ENCODE measurements around the gene MAP4K2. TPM values are rescaled to one million over a fixed set of nuclear protein-coding genes. Genes with fewer than 3 reads are reported as not detected.
A peak's percentile ranks its signal among the peaks of the same experiment; 100 is the strongest.

Gene MAP4K2
- total and polyA plus RNA-seq, 2 of the 8 experiments (the other 6 are each of a cell fraction or from before 2014, with no cell fraction given), result 20.1 to 20.7 TPM

DNA sequence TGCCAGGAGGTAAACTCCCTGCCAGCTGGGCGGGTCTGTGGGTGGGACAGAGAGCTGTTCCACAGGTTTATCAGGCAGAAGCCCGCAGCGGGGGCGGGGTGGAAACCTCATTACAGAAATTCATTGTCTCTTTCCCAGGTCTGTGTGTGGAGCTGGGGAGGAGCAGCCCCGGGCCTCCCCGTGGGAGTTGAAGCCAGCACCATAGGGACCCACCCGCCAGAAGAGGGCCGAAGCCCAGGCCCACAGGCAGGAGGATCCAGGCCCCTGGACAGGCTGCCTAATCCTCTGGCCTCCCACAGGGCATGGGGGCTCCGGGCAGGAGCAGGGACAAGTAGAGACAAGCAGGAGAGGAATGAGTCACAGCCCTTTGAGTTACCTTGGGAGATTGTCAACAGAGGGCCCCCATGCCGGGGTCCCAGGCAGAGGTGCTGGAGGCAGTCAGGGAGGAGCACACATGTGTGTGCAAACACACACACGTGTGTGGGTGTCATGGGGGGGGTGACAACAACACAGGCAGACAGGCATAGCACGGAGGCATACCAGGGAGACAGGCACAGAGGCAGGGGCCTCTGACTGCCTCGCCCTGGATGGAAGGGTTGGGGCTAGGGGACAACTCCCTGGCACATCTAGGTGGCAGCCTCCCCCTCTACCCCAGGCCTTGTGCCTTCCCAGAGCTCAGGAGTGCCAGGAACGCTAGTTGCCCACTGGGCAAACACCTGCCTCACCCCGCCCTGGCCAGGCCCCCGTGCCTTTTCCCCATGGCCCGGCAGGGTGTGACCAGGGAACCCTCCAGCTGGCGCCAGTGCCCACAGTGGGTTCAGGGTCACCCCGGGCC lies 40.1 kb upstream of the MAP4K2 start:
- Histone ChIP-seq H3K56ac (replicated peaks; ENCODE audit: insufficient read length, low read depth, low read length) (no peak overlapping the region), H4K91ac (replicated peaks; ENCODE audit: insufficient read length, low read length) (no peak overlapping the region), H3K9ac (replicated peaks in 1 of 4; ENCODE audit: extremely low read depth in 1 of 4, low read depth in 3 of 4, low read length in 3 of 4) (peak overlapping the region in 2 of 4 experiments; percentile 49 to 54; a peak in 4 of 7 replicates), H2BK5ac (ENCODE audit: low read depth, low read length) (peak overlapping the region; percentile 82; the same call in 1 of the 2 replicates), H3K36me3 (ENCODE audit: control insufficient read depth in 2 of 4, insufficient read depth in 4 of 4, low read length in 3 of 4) (peaks cover 3 to 10% (median 6%) of the 10 kb centered on the region in 4 experiments; a peak in 4 of 8 replicates), H4K8ac (ENCODE audit: extremely low read depth, insufficient read depth, low read length) (no peak overlapping the region; the same call in 1 of the 2 replicates), H3K23ac (ENCODE audit: insufficient read length) (no peak overlapping the region), H2AFZ (ENCODE audit: low read length) (no peak overlapping the region), H3K4me2 (ENCODE audit: insufficient read depth in 1 of 2, low read depth in 2 of 2, low read length in 2 of 2) (peak overlapping the region; percentile 84 to 91), H3K27me3 (replicated peaks in 1 of 4; ENCODE audit: control insufficient read depth in 3 of 4, extremely low read depth in 1 of 4, insufficient read depth in 3 of 4, low read length in 3 of 4) (no peaks in the 10 kb centered on the region), H3K79me2 (ENCODE audit: control insufficient read depth in 1 of 2, insufficient read depth in 2 of 2, low read length in 2 of 2) (peaks cover 0 to 3% of the 10 kb centered on the region in 2 experiments; a peak in 1 of 4 replicates), H3K4me3 (ENCODE audit: extremely low read depth in 1 of 4, insufficient read depth in 2 of 4, low read depth in 3 of 4, low read length in 4 of 4) (peak overlapping the region in 2 of 4 experiments; percentile 19 to 94; a peak in 4 of 8 replicates), H3K27ac (ENCODE audit: low read depth, low read length) (peak overlapping the region; percentile 78), H2BK15ac (ENCODE audit: low read length) (no peak overlapping the region; the same call in 1 of the 2 replicates), H3K18ac (ENCODE audit: extremely low read depth, low read length) (peak overlapping the region; percentile 93), H3K14ac (ENCODE audit: insufficient read length) (no peak overlapping the region), H3K4me1 (replicated peaks in 1 of 4; ENCODE audit: control insufficient read depth in 3 of 4, insufficient read depth in 4 of 4, low read length in 3 of 4) (peaks cover 0 to 30% (median 21%) of the 10 kb centered on the region in 4 experiments; a peak in 6 of 7 replicates), H2BK120ac (replicated peaks; ENCODE audit: low read depth, low read length) (no peak overlapping the region), H3K4ac (replicated peaks; ENCODE audit: insufficient read length, low read depth, low read length) (peak overlapping the region; percentile 0), H2BK12ac (ENCODE audit: low read depth, low read length) (peak overlapping the region; percentile 63; the same call in 1 of the 2 replicates), H2AK5ac (ENCODE audit: low read depth, low read length) (peak overlapping the region; percentile 77; the same call in 1 of the 2 replicates), H2BK20ac (ENCODE audit: low read length) (no peak overlapping the region), H3K9me3 (ENCODE audit: insufficient read depth in 2 of 2, low read depth in 1 of 2, low read length in 1 of 2) (no peaks in the 10 kb centered on the region), H3K23me2 (ENCODE audit: low read depth, low read length) (peaks cover 9% of the 10 kb centered on the region), H4K20me1 (replicated peaks in 1 of 2; ENCODE audit: control insufficient read depth in 1 of 2, insufficient read depth in 2 of 2, low read length in 2 of 2) (peaks cover 0 to 4% of the 10 kb centered on the region in 2 experiments), H4K5ac (ENCODE audit: insufficient read length, low read depth, low read length) (no peak overlapping the region), H3K79me1 (ENCODE audit: low read depth, low read length) (no peaks in the 10 kb centered on the region; the same call in 1 of the 2 replicates)
- peak in 1 of 2 experiments; percentile 58 for DNase-seq (ENCODE audit: low read depth in 1 of 2, low spot score in 2 of 2)
- WGBS, 2 experiments (ENCODE audit: extremely low coverage in 1 of 2, insufficient coverage in 1 of 2, insufficient read length in 1 of 2, insufficient replicate concordance in 2 of 2, low coverage in 1 of 2, low lambda C conversion rate in 2 of 2, missing lambda C conversion rate in 1 of 2), result 73% methylated on average over 18 of the region's 19 CpGs; no CpG with 5 or more reads in 1 of the 2 experiments
- no peak for FAIRE-seq
- POLR2A ChIA-PET (ENCODE audit: partially characterized antibody), result interaction anchor here (0.6 to 3.1 kb wide), 7 partner anchors 12 to 279 kb away, joined by 3 to 13 read pairs (median 3); partner anchors contain the start of genes EHD1, FAU, MEN1 and MRPL49
- no peak for TF ChIP-seq TAF7 (optimal IDR thresholded peaks at IDR 0.05; ENCODE audit: borderline replicate concordance, low read depth, low read length)
- TF ChIP-seq SAP30 (IDR thresholded peaks at IDR 0.05; ENCODE audit: insufficient read depth, insufficient replicate concordance, low read length), result no peak
- no peak for TF ChIP-seq HDAC6 (IDR thresholded peaks at IDR 0.05; ENCODE audit: low read depth, low read length)
- TF ChIP-seq JUND (IDR thresholded peaks at IDR 0.05; ENCODE audit: low read length), result peak; percentile 43; the same call in 1 of the 2 replicates
- TF ChIP-seq, protein P1, sequence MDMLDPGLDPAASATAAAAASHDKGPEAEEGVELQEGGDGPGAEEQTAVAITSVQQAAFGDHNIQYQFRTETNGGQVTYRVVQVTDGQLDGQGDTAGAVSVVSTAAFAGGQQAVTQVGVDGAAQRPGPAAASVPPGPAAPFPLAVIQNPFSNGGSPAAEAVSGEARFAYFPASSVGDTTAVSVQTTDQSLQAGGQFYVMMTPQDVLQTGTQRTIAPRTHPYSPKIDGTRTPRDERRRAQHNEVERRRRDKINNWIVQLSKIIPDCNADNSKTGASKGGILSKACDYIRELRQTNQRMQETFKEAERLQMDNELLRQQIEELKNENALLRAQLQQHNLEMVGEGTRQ (IDR thresholded peaks at IDR 0.05; ENCODE audit: low read length), result no peak
- CTCF ChIA-PET (ENCODE audit: partially characterized antibody), result interaction anchor here (0.6 to 32.3 kb wide), 12 partner anchors 18 to 609 kb away, joined by 3 to 1058 read pairs (median 4); partner anchors contain the start of genes ARL2, EHD1 and MEN1

All from H1 (cell line).